ENCODE measurements around the gene ANAPC13. TPM values are rescaled to one million over a fixed set of nuclear protein-coding genes. Genes with fewer than 3 reads are reported as not detected.

The ANAPC13 gene
- total and polyA plus RNA-seq, 8 donors, result 63.5 to 103 (median 85.5) TPM

DNA sequence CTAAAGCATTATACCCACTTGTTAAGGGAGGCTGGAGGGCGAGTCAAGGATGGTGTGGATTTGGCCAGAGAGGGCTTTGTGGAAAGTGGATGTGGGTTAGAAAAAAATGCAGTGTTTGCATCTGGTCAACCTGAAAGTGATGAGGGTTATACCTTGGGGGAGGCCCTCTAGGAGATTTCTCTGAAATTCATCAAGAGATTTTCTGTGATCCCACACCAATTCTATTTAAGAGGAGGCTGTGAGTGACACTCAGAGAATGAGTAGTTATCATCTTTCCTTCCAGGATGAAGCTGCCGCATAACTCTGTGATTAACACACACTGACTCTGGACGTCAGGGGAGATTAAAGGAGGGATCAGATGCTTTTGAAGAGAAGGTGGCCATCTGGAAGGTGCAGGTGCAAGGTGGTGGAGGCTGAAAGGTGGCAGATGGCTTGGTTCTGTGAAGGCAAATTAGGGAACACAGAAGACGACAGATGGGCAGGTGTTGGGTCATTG is 54.8 kb downstream of the ANAPC13 start:
- Histone ChIP-seq H3K4me3 (no peak overlapping the region), H3K27me3 (no peaks in the 10 kb centered on the region), H3K36me3 (no peaks in the 10 kb centered on the region), H3K4me1 (no peaks in the 10 kb centered on the region), H3K27ac (no peak overlapping the region), H3K9me3 (no peaks in the 10 kb centered on the region)
- no peak for ATAC-seq
- TF ChIP-seq CTCF (IDR thresholded peaks at IDR 0.05), result no peak
- no peak for DNase-seq
- intact Hi-C loops (cut with DNase I), result no loop called here

GRCh38 chr3:134430174-134430573 is 55.6 kb downstream of the ANAPC13 start:
- no peaks in the 10 kb centered on the region for H3K27me3 ChIP-seq
- intact Hi-C loops (cut with DNase I), result no loop called here
- no peak overlapping the region for H3K4me3 ChIP-seq
- ATAC-seq, result no peak
- H3K27ac ChIP-seq, result no peak overlapping the region
- TF ChIP-seq CTCF (IDR thresholded peaks at IDR 0.05), result no peak
- H3K4me1 ChIP-seq, result no peaks in the 10 kb centered on the region
- no peak for DNase-seq
- H3K36me3 ChIP-seq, result no peaks in the 10 kb centered on the region
- no peaks in the 10 kb centered on the region for H3K9me3 ChIP-seq

DNA sequence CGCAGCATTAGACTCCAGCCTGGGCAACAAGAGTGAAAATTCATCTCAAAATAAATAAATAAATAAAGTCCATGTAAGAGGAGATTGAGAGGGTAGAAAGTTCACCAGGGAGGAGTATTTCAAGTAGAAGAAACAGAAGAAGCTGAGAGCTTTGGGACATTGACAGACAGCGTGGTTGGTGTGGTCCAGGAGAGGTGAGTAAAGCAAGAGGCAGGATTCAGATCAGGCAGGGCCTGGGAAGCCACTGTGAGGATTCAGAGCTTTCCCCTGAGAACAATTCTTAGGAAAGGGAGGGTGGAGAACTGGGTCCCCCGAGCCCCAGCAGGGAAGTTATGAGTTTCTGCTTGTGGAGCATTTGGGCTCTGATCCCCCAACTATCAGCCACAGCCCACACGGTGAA is 57.4 kb downstream of the ANAPC13 start:
- intact Hi-C loops (cut with DNase I), result no loop called here
- TF ChIP-seq CTCF (IDR thresholded peaks at IDR 0.05), result no peak
- no peak overlapping the region for H3K4me3 ChIP-seq

More for the DNA sequence above, 57.4 kb downstream of the ANAPC13 start:
- no peaks in the 10 kb centered on the region for H3K27me3 ChIP-seq
- H3K36me3 ChIP-seq, result no peaks in the 10 kb centered on the region
- ATAC-seq, result no peak
- no peaks in the 10 kb centered on the region for H3K4me1 ChIP-seq
- DNase-seq, result no peak
- H3K27ac ChIP-seq, result no peak overlapping the region
- no peaks in the 10 kb centered on the region for H3K9me3 ChIP-seq

Other genes with a start within 250 kb of the ANAPC13 start
- 10 to 100 TPM; 44.1 to 44.7 TPM for gene RYK, start 235.1 kb downstream of the ANAPC13 start, total RNA-seq
- gene RYK, start 235.1 kb downstream of the ANAPC13 start, polyA plus RNA-seq (ENCODE audit: insufficient read length in 6 of 6), result 100 to 1,000 TPM; 119 to 146 (median 128) TPM
- gene AMOTL2, start 111.5 kb downstream of the ANAPC13 start, total RNA-seq, result 100 to 1,000 TPM in 1 of 2 donors, 10 to 100 TPM in 1; 69.2 to 106 TPM
- 10 to 100 TPM; 23.8 to 53.4 (median 42.5) TPM for gene AMOTL2, start 111.5 kb downstream of the ANAPC13 start, polyA plus RNA-seq (ENCODE audit: insufficient read length in 6 of 6)
- 10 to 100 TPM; 16.1 to 25.6 TPM for gene CEP63, start 72 bp upstream of the ANAPC13 start, total RNA-seq
- 10 to 100 TPM; 29.2 to 40.4 (median 35.7) TPM for gene CEP63, start 72 bp upstream of the ANAPC13 start, polyA plus RNA-seq (ENCODE audit: insufficient read length in 6 of 6)
- under 1 TPM; 0.10 to 0.23 TPM for gene KY, start 165.0 kb upstream of the ANAPC13 start, total RNA-seq
- 1 to 10 TPM in 5 of 6 donors, under 1 TPM in 1; 0.94 to 4.3 (median 1.6) TPM for gene KY, start 165.0 kb upstream of the ANAPC13 start, polyA plus RNA-seq (ENCODE audit: insufficient read length in 6 of 6)